Fibroblast of villous mesenchyme (primary cell): ENCODE results near the gene FXYD3. TPM values are rescaled to one million over a fixed set of nuclear protein-coding genes. Genes with fewer than 3 reads are reported as not detected.

Experiments used
- DNase-seq: peaks from one replicate; pipeline ENCODE4 v3.0.0-alpha.2; 2010; ENCODE audit warnings: low read depth
- H3K4me3 ChIP-seq: 2 replicates; pipeline ENCODE4 v1.5.1; 2011; ENCODE audit warnings: low read depth, mild to moderate bottlenecking, low read length
- CTCF ChIP-seq: IDR thresholded peaks from 2 replicates; pipeline ENCODE4 v1.5.1; 2012; ENCODE audit warnings: low read depth, mild to moderate bottlenecking, low read length; ENCODE audit not compliant: insufficient read depth
- total RNA-seq: library from RNA; depleted of rRNA; stranded (reverse); fragments of >200 nt; gene quantifications from 2 replicates; pipeline ENCODE4 v1.2.3, GENCODE V29; 2012

FXYD3 gene
- total RNA-seq, 1 donor, result not detected

- TF ChIP-seq CTCF, result no peak
- H3K4me3 ChIP-seq, result no peak overlapping the region
- no peak for DNase-seq
These were observed 38.0 kb upstream of the FXYD3 start for GRCh38 chr19:35077411-35078223.

GRCh38 chr19:35079826-35080225 lies 35.8 kb upstream of the FXYD3 start:
- H3K4me3 ChIP-seq, result no peak overlapping the region
- no peak for DNase-seq
- no peak for TF ChIP-seq CTCF

DNA sequence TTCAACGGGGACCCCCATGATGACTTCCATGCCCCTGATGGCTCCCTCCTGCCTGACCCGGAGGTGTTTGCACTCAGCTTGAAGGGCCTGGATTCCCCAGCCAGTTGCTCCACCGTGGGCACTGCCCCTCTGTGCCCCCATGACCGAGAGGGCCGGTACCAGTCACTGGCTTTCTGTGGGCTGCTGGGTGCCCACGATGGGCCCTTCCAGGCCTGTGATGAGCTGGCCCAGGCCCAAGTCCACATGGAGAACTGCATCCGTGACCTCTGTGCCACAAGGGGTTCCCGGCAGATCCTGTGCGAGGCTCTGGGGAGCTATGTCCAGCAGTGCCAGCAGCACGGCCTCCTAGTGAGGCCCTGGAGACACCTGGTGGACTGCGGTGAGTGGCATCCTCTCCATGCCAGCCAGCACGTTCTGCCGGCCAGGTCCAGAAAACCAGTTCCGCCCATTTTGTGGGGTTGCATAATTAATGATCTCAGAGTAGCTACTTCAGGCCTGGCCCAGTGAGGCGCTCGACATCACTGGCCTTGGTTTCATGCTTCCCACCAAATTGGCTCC lies 34.9 kb upstream of the FXYD3 start:
- TF ChIP-seq CTCF, result no peak
- no peak for DNase-seq
- H3K4me3 ChIP-seq, result no peak overlapping the region

DNA sequence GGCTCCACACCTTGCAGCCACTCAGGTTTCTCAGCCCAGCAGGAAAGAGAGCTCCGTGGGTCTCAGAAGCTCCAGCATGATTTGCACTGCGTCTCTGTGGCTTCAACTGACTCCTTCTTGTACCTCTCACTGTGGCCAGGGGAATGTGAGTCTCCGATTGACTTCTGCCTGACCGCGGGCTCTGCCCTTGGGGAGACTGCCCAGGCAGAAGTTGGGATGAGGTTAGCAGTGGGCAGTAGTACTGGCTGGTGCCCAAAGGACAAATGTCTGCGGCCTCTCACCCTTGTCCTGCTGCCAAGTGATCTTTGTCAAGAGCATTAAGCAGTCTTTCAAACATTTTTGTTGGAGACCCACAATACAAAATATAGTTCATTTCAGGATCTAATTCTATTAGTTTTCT lies 34.4 kb upstream of the FXYD3 start:
- no peak for TF ChIP-seq CTCF
- H3K4me3 ChIP-seq, result no peak overlapping the region
- DNase-seq, result no peak

- DNase-seq, result no peak
- no peak overlapping the region for H3K4me3 ChIP-seq
- no peak for TF ChIP-seq CTCF
These were observed 31.7 kb upstream of the FXYD3 start for GRCh38 chr19:35083691-35084508.

GRCh38 chr19:35084509-35084762 lies 31.2 kb upstream of the FXYD3 start:
- H3K4me3 ChIP-seq, result no peak overlapping the region
- no peak for DNase-seq
- TF ChIP-seq CTCF, result no peak
